ENCODE measurements around the gene CACNA2D2. TPM values are rescaled to one million over a fixed set of nuclear protein-coding genes. Genes with fewer than 3 reads are reported as not detected.

The CACNA2D2 gene
- total RNA-seq, 1 experiment from 2014 or later: 0.59 TPM

GRCh38 chr3:50502584-50503423, 630 bp downstream of the CACNA2D2 start:
- no peak overlapping the region for H3K27ac ChIP-seq (ENCODE audit: low read length)
- BruUV-seq (replicated peaks): no TSS peak

GRCh38 chr3:50502225-50502583, 1.2 kb downstream of the CACNA2D2 start:
- H3K27ac ChIP-seq (ENCODE audit: low read length): no peak overlapping the region
- H3K36me3 ChIP-seq (ENCODE audit: control insufficient read depth, insufficient read depth, low read length): no peaks in the 10 kb centered on the region
- no peak for ATAC-seq
- no peak for DNase-seq (ENCODE audit: low read depth, low spot score)
- ChIA-PET CTCF (no interaction called here), POLR2A (no interaction called here)
- no peaks in the 10 kb centered on the region; the same call in 1 of the 2 replicates for H3K27me3 ChIP-seq (ENCODE audit: control insufficient read depth, insufficient read depth, low read length)
- intact Hi-C loops (cut with micrococcal nuclease; ENCODE audit: unreplicated experiment): no loop called here
- no peak overlapping the region; a peak in 1 of 4 replicates for H3K4me3 ChIP-seq (ENCODE audit: low read depth in 2 of 2, low read length in 2 of 2)
- no peak for TF ChIP-seq POLR2AphosphoS5 (IDR thresholded peaks at IDR 0.05; ENCODE audit: low read depth, low read length)
- TF ChIP-seq SIN3A (IDR thresholded peaks at IDR 0.05; ENCODE audit: borderline replicate concordance, insufficient read depth, low read depth, low read length): no peak
- TF ChIP-seq TCF7L2 (IDR thresholded peaks at IDR 0.05; ENCODE audit: low read depth, low read length): no peak
- no TSS peak for BruUV-seq (replicated peaks)
- in situ Hi-C loops (cut with HindIII; ENCODE audit: low pct_unique_long_range_greater_than_20kb, low sequenced_read_pairs): no loop called here
- H3K4me1 ChIP-seq (ENCODE audit: control insufficient read depth, insufficient read depth, low read length): no peaks in the 10 kb centered on the region
- no peaks in the 10 kb centered on the region for H3K9me3 ChIP-seq (ENCODE audit: control insufficient read depth, insufficient read depth, low read depth, low read length)

More at GRCh38 chr3:50502584-50503423, 630 bp downstream of the CACNA2D2 start:
- no peaks in the 10 kb centered on the region; the same call in 1 of the 2 replicates for H3K27me3 ChIP-seq (ENCODE audit: control insufficient read depth, insufficient read depth, low read length)
- H3K9me3 ChIP-seq (ENCODE audit: control insufficient read depth, insufficient read depth, low read depth, low read length): no peaks in the 10 kb centered on the region
- ChIA-PET POLR2A (no interaction called here), CTCF (no interaction called here)
- no peaks in the 10 kb centered on the region for H3K4me1 ChIP-seq (ENCODE audit: control insufficient read depth, insufficient read depth, low read length)
- TF ChIP-seq TCF7L2 (IDR thresholded peaks at IDR 0.05; ENCODE audit: low read depth, low read length): no peak
- no peak for TF ChIP-seq SIN3A (IDR thresholded peaks at IDR 0.05; ENCODE audit: borderline replicate concordance, insufficient read depth, low read depth, low read length)
- TF ChIP-seq POLR2AphosphoS5 (IDR thresholded peaks at IDR 0.05; ENCODE audit: low read depth, low read length): no peak
- TF ChIP-seq REST (IDR thresholded peaks at IDR 0.05; ENCODE audit: insufficient read depth in 1 of 2, low read depth in 2 of 2, low read length in 1 of 2): no peak
- no peak for TF ChIP-seq CTCF (IDR thresholded peaks at IDR 0.05)
- in situ Hi-C loops (cut with HindIII; ENCODE audit: low pct_unique_long_range_greater_than_20kb, low sequenced_read_pairs) (no loop called here), intact Hi-C loops (cut with micrococcal nuclease; ENCODE audit: unreplicated experiment) (no loop called here)
- H3K4me3 ChIP-seq (ENCODE audit: low read depth in 2 of 2, low read length in 2 of 2): peak overlapping the region; percentile 16 to 40; a peak in 3 of 4 replicates
- DNase-seq (ENCODE audit: low read depth, low spot score): no peak
- ATAC-seq: peak; percentile 46
- H3K36me3 ChIP-seq (ENCODE audit: control insufficient read depth, insufficient read depth, low read length): no peaks in the 10 kb centered on the region
